ENCODE data around the gene KHDRBS1. TPM values are rescaled to one million over a fixed set of nuclear protein-coding genes. Genes with fewer than 3 reads are reported as not detected.

Gene KHDRBS1
- total and polyA plus RNA-seq, 5 experiments from 2014 or later, result 92.1 to 130 (median 115) TPM

Small RNA genes within 50 kb of the gene (microRNA-seq; reads per million reads assigned to microRNA genes)
- not detected for gene MIR5585 (ENCODE audit: borderline microRNAs expressed)

Other genes with a start within 250 kb of the KHDRBS1 start
- under 1 TPM in 1 of 2 experiments, not detected in 1; 0.18 TPM for gene ADGRB2, start 249.5 kb upstream of the KHDRBS1 start, total RNA-seq
- gene ADGRB2, start 249.5 kb upstream of the KHDRBS1 start, polyA plus RNA-seq, result under 1 TPM in 2 of 3 donors, not detected in 1; 0.05 to 0.10 TPM
- gene SPOCD1, start 197.8 kb upstream of the KHDRBS1 start, total RNA-seq, result under 1 TPM in 1 of 2 experiments, not detected in 1; 0.36 TPM
- not detected for gene SPOCD1, start 197.8 kb upstream of the KHDRBS1 start, polyA plus RNA-seq
- 100 to 1,000 TPM; 230 to 235 TPM for gene PTP4A2, start 75.5 kb upstream of the KHDRBS1 start, total RNA-seq
- gene PTP4A2, start 75.5 kb upstream of the KHDRBS1 start, polyA plus RNA-seq, result 100 to 1,000 TPM; 287 to 748 (median 546) TPM
- gene TMEM39B, start 59.1 kb downstream of the KHDRBS1 start, total RNA-seq, result 10 to 100 TPM; 25.1 to 26.1 TPM
- 1 to 10 TPM; 2.4 to 4.8 (median 4.5) TPM for gene TMEM39B, start 59.1 kb downstream of the KHDRBS1 start, polyA plus RNA-seq
- gene KPNA6, start 94.2 kb downstream of the KHDRBS1 start, total RNA-seq, result 10 to 100 TPM; 59.5 to 66.4 TPM
- 10 to 100 TPM; 26.5 to 31.9 (median 28.3) TPM for gene KPNA6, start 94.2 kb downstream of the KHDRBS1 start, polyA plus RNA-seq
- 10 to 100 TPM; 35.7 to 36.0 TPM for gene TXLNA, start 165.8 kb downstream of the KHDRBS1 start, total RNA-seq
- 10 to 100 TPM; 19.0 to 28.3 (median 24.4) TPM for gene TXLNA, start 165.8 kb downstream of the KHDRBS1 start, polyA plus RNA-seq
- 1 to 10 TPM; 6.5 to 7.0 TPM for gene CCDC28B, start 186.7 kb downstream of the KHDRBS1 start, total RNA-seq
- 10 to 100 TPM; 15.4 to 17.3 (median 16.3) TPM for gene CCDC28B, start 186.7 kb downstream of the KHDRBS1 start, polyA plus RNA-seq
- 1 to 10 TPM; 1.7 to 2.1 TPM for gene IQCC, start 191.8 kb downstream of the KHDRBS1 start, total RNA-seq
- under 1 TPM; 0.60 to 0.92 (median 0.73) TPM for gene IQCC, start 191.8 kb downstream of the KHDRBS1 start, polyA plus RNA-seq
- under 1 TPM in 1 of 2 experiments, not detected in 1; 0.22 TPM for gene DCDC2B, start 195.2 kb downstream of the KHDRBS1 start, total RNA-seq
- under 1 TPM in 1 of 3 donors, not detected in 2; 0.08 TPM for gene DCDC2B, start 195.2 kb downstream of the KHDRBS1 start, polyA plus RNA-seq
- 10 to 100 TPM; 24.3 to 26.4 TPM for gene TMEM234, start 208.5 kb downstream of the KHDRBS1 start, total RNA-seq
- gene TMEM234, start 208.5 kb downstream of the KHDRBS1 start, polyA plus RNA-seq, result 1 to 10 TPM; 2.1 to 4.9 (median 4.4) TPM
- 10 to 100 TPM; 80.3 to 96.9 TPM for gene EIF3I, start 208.5 kb downstream of the KHDRBS1 start, total RNA-seq
- 100 to 1,000 TPM; 167 to 181 (median 179) TPM for gene EIF3I, start 208.5 kb downstream of the KHDRBS1 start, polyA plus RNA-seq
- gene FAM167B, start 233.4 kb downstream of the KHDRBS1 start, total RNA-seq, result 1 to 10 TPM; 1.5 to 1.7 TPM
- gene FAM167B, start 233.4 kb downstream of the KHDRBS1 start, polyA plus RNA-seq, result not detected
- gene LCK, start 237.4 kb downstream of the KHDRBS1 start, total RNA-seq, result 100 to 1,000 TPM; 509 to 515 TPM
- gene LCK, start 237.4 kb downstream of the KHDRBS1 start, polyA plus RNA-seq, result 1,000 to 10,000 TPM in 1 of 3 donors, 100 to 1,000 TPM in 2; 876 to 1,069 (median 952) TPM